Breast epithelium (tissue), 4 donors: Measurements from ENCODE around the gene LRRC34. TPM values are rescaled to one million over a fixed set of nuclear protein-coding genes. Genes with fewer than 3 reads are reported as not detected.

ENCODE experiments used
- DNase-seq, 2 donors: peaks; one replicate each; pipeline ENCODE4 v3.0.0-alpha.2; 2019; ENCODE audit warnings: low spot score in 2 of 2
- H3K27ac ChIP-seq, 2 donors: fragments of 200-600 bp; sonication (generic) in 1 of 2; one replicate each; pipeline ENCODE4 v1.5.1; 2016 to 2019; ENCODE audit warnings: mild to moderate bottlenecking in 1 of 2
- H3K27me3 ChIP-seq, 2 donors: fragments of 200-600 bp; sonication (generic) in 1 of 2; one replicate each; pipeline versions ENCODE4 v1.5.1 to v1.6.0; 2017 to 2019; ENCODE audit warnings: control low read depth in 1 of 2, mild to moderate bottlenecking in 1 of 2
- H3K36me3 ChIP-seq: fragments of 200-600 bp; one replicate; pipeline ENCODE4 v1.5.1; 2019
- H3K4me1 ChIP-seq, 2 donors: fragments of 200-600 bp; sonication (generic); one replicate each; pipeline ENCODE4 v1.5.1; 2016 to 2019; ENCODE audit warnings: control low read depth in 1 of 2
- H3K4me3 ChIP-seq, 3 donors: fragments of 200-600 bp; sonication (generic); 1 replicate in 2 of 3; 2 replicates in 1 of 3; pipeline ENCODE4 v1.5.1; 2016 to 2019; ENCODE audit warnings: mild to moderate bottlenecking in 3 of 3, moderate library complexity in 2 of 3
- H3K9me3 ChIP-seq, 2 donors: fragments of 200-600 bp; sonication (generic) in 1 of 2; one replicate each; pipeline ENCODE4 v1.5.1; 2016 to 2019; ENCODE audit warnings: control low read depth in 1 of 2
- CTCF ChIP-seq, 3 donors: fragments of 450-650 bp; IDR thresholded peaks; one replicate each; pipeline ENCODE4 v1.5.1; 2016 to 2017; ENCODE audit warnings: antibody characterized with exemption in 3 of 3, mild to moderate bottlenecking in 3 of 3, moderate library complexity in 3 of 3
- POLR2A ChIP-seq: fragments of 450-650 bp; IDR thresholded peaks from one replicate; pipeline ENCODE4 v1.6.1; 2016; ENCODE audit warnings: antibody characterized with exemption, mild to moderate bottlenecking, moderate library complexity
- POLR2AphosphoS5 ChIP-seq, 3 donors: sonication (generic); formaldehyde crosslinking; IDR thresholded peaks; one replicate each; pipeline ENCODE4 v1.6.1; 2017; ENCODE audit warnings: antibody characterized with exemption in 3 of 3
- intact Hi-C: fragments of 100-400 bp; cut with DNase I; formaldehyde crosslinking; loops from one replicate; pipeline ENCODE4 v1.15.1; 2023; ENCODE audit warnings: low total_unique reads
- total RNA-seq, 3 donors: library from RNA; depleted of rRNA; stranded (reverse); fragments of >200 nt; gene quantifications; one replicate each; pipeline ENCODE4 v1.1.0, GENCODE V29; 2016

LRRC34 gene
- total RNA-seq, 3 donors from 2014 or later = 1.0 to 6.4 (median 4.9) TPM

- Histone ChIP-seq H3K9me3 (no peaks in the 10 kb centered on the region), H3K4me1 (no peaks in the 10 kb centered on the region), H3K4me3 (no peak overlapping the region), H3K27ac (no peak overlapping the region), H3K27me3 (no peaks in the 10 kb centered on the region), H3K36me3 (no peaks in the 10 kb centered on the region)
- intact Hi-C loops = no loop called here
- no peak for DNase-seq
- TF ChIP-seq POLR2A (no peak), CTCF (IDR thresholded peaks at IDR 0.05) (no peak), POLR2AphosphoS5 (IDR thresholded peaks at IDR 0.05) (no peak)
Measured at GRCh38 chr3:169759256-169759655, 53.4 kb downstream of the LRRC34 start.

GRCh38 chr3:169758359-169758994, 54.2 kb downstream of the LRRC34 start:
- H3K27me3 ChIP-seq = no peaks in the 10 kb centered on the region
- intact Hi-C loops = no loop called here
- no peak overlapping the region for H3K27ac ChIP-seq
- TF ChIP-seq POLR2AphosphoS5 (IDR thresholded peaks at IDR 0.05) = no peak
- TF ChIP-seq POLR2A = no peak
- no peak for TF ChIP-seq CTCF (IDR thresholded peaks at IDR 0.05)
- no peaks in the 10 kb centered on the region for H3K4me1 ChIP-seq
- H3K4me3 ChIP-seq = no peak overlapping the region
- no peak for DNase-seq
- H3K9me3 ChIP-seq = no peaks in the 10 kb centered on the region
- H3K36me3 ChIP-seq = no peaks in the 10 kb centered on the region

- intact Hi-C loops = no loop called here
- H3K27ac ChIP-seq = no peak overlapping the region
- no peak for DNase-seq
- no peaks in the 10 kb centered on the region for H3K9me3 ChIP-seq
- TF ChIP-seq POLR2A = no peak
- TF ChIP-seq POLR2AphosphoS5 (IDR thresholded peaks at IDR 0.05) = no peak
- TF ChIP-seq CTCF (IDR thresholded peaks at IDR 0.05) = no peak
- H3K4me3 ChIP-seq = no peak overlapping the region
- no peaks in the 10 kb centered on the region for H3K36me3 ChIP-seq
- H3K4me1 ChIP-seq = no peaks in the 10 kb centered on the region
- H3K27me3 ChIP-seq = no peaks in the 10 kb centered on the region
Measured at GRCh38 chr3:169755488-169755887, 57.2 kb downstream of the LRRC34 start.

- H3K27me3 ChIP-seq = no peaks in the 10 kb centered on the region
- no peak for DNase-seq
- H3K27ac ChIP-seq = no peak overlapping the region
- H3K4me3 ChIP-seq = no peak overlapping the region
- H3K4me1 ChIP-seq = no peaks in the 10 kb centered on the region
- H3K9me3 ChIP-seq = no peaks in the 10 kb centered on the region
- TF ChIP-seq CTCF (IDR thresholded peaks at IDR 0.05) (no peak), POLR2AphosphoS5 (IDR thresholded peaks at IDR 0.05) (no peak), POLR2A (no peak)
- intact Hi-C loops = no loop called here
- H3K36me3 ChIP-seq = no peaks in the 10 kb centered on the region
Measured at GRCh38 chr3:169754711-169755110, 58.0 kb downstream of the LRRC34 start.

- Histone ChIP-seq H3K4me3 (no peak overlapping the region), H3K27me3 (peaks cover 0 to 10% of the 10 kb centered on the region in 2 donors), H3K9me3 (no peaks in the 10 kb centered on the region), H3K36me3 (no peaks in the 10 kb centered on the region), H3K4me1 (no peaks in the 10 kb centered on the region), H3K27ac (no peak overlapping the region)
- intact Hi-C loops = no loop called here
- TF ChIP-seq CTCF (IDR thresholded peaks at IDR 0.05) = no peak
- no peak for TF ChIP-seq POLR2A
- no peak for TF ChIP-seq POLR2AphosphoS5 (IDR thresholded peaks at IDR 0.05)
- no peak for DNase-seq
Measured at GRCh38 chr3:169751875-169752274, 60.8 kb downstream of the LRRC34 start.
